Suprapubic skin (tissue), 4 donors: ENCODE results near the gene CCNJL. TPM values are rescaled to one million over a fixed set of nuclear protein-coding genes. Genes with fewer than 3 reads are reported as not detected.

Experiments used
- DNase-seq, 2 donors: peaks; one replicate each; pipeline ENCODE4 v3.0.0-alpha.2; 2019; ENCODE audit warnings: low spot score in 2 of 2
- H3K27ac ChIP-seq: fragments of 200-600 bp; sonication (generic); one replicate; pipeline ENCODE4 v1.5.1; 2019
- H3K27me3 ChIP-seq: fragments of 200-600 bp; sonication (generic); one replicate; pipeline ENCODE4 v1.5.1; 2019
- H3K36me3 ChIP-seq: fragments of 200-600 bp; sonication (generic); one replicate; pipeline ENCODE4 v1.5.1; 2019
- H3K4me1 ChIP-seq: fragments of 200-600 bp; sonication (generic); one replicate; pipeline ENCODE4 v1.5.1; 2019
- H3K4me3 ChIP-seq: fragments of 200-600 bp; sonication (generic); one replicate; pipeline ENCODE4 v1.5.1; 2019; ENCODE audit warnings: mild to moderate bottlenecking
- H3K9me3 ChIP-seq: fragments of 200-600 bp; sonication (generic); one replicate; pipeline ENCODE4 v1.5.1; 2019
- CTCF ChIP-seq, 2 donors: fragments of 200-600 bp in 1 of 2; fragments of 450-650 bp in 1 of 2; sonication (generic) in 1 of 2; IDR thresholded peaks; one replicate each; pipeline ENCODE4 v1.5.1; 2016 to 2019; ENCODE audit warnings: antibody characterized with exemption in 2 of 2, mild to moderate bottlenecking in 1 of 2, moderate library complexity in 1 of 2
- EP300 ChIP-seq: sonication (generic); formaldehyde crosslinking; IDR thresholded peaks from one replicate; pipeline ENCODE4 v1.6.1; 2017; ENCODE audit warnings: antibody characterized with exemption
- POLR2A ChIP-seq, 2 donors: fragments of 450-650 bp; IDR thresholded peaks; one replicate each; pipeline ENCODE4 v1.6.1; 2017; ENCODE audit warnings: antibody characterized with exemption in 2 of 2, mild to moderate bottlenecking in 2 of 2, moderate library complexity in 2 of 2
- POLR2AphosphoS5 ChIP-seq, 3 donors: sonication (generic); formaldehyde crosslinking; IDR thresholded peaks; one replicate each; pipeline ENCODE4 v1.6.1; 2017; ENCODE audit warnings: antibody characterized with exemption in 3 of 3
- whole genome bisulfite sequencing: methylation state at CpG from one replicate; pipeline ENCODE4 v1.1.5; 2018; 5-methylcytosine and 5-hydroxymethylcytosine counted together
- total RNA-seq, 4 donors: library from RNA; depleted of rRNA; stranded (reverse); fragments of >200 nt; gene quantifications; one replicate each; pipeline ENCODE4 v1.1.0, GENCODE V29; 2016

The CCNJL gene
- total RNA-seq, 4 donors from 2014 or later = 0.34 to 1.2 (median 1.2) TPM; not detected in 1

GRCh38 chr5:160352308-160352707 lies 39.9 kb upstream of the CCNJL start:
- Histone ChIP-seq H3K4me1 (peaks cover under 1% of the 10 kb centered on the region), H3K4me3 (no peak overlapping the region), H3K27me3 (no peaks in the 10 kb centered on the region), H3K27ac (no peak overlapping the region), H3K36me3 (no peaks in the 10 kb centered on the region), H3K9me3 (no peaks in the 10 kb centered on the region)
- DNase-seq = no peak
- TF ChIP-seq POLR2AphosphoS5 (IDR thresholded peaks at IDR 0.05) (no peak), CTCF (IDR thresholded peaks at IDR 0.05) (no peak), EP300 (no peak), POLR2A (IDR thresholded peaks at IDR 0.05) (no peak)
- WGBS = 87% methylated on average over 4 of the region's 4 CpGs

GRCh38 chr5:160349935-160350303 lies 37.6 kb upstream of the CCNJL start:
- Histone ChIP-seq H3K4me3 (no peak overlapping the region), H3K9me3 (no peaks in the 10 kb centered on the region), H3K27me3 (no peaks in the 10 kb centered on the region), H3K4me1 (peaks cover 3% of the 10 kb centered on the region), H3K36me3 (no peaks in the 10 kb centered on the region), H3K27ac (no peak overlapping the region)
- 69% methylated on average over 4 of the region's 4 CpGs for WGBS
- DNase-seq = no peak
- TF ChIP-seq CTCF (IDR thresholded peaks at IDR 0.05) = no peak
- no peak for TF ChIP-seq POLR2A (IDR thresholded peaks at IDR 0.05)

- H3K27ac ChIP-seq = no peak overlapping the region
- 93% methylated on average over 25 of the region's 27 CpGs for WGBS
- no peaks in the 10 kb centered on the region for H3K9me3 ChIP-seq
- H3K36me3 ChIP-seq = no peaks in the 10 kb centered on the region
- no peak for DNase-seq
- TF ChIP-seq POLR2A (IDR thresholded peaks at IDR 0.05) = no peak
- no peak for TF ChIP-seq CTCF (IDR thresholded peaks at IDR 0.05)
- no peak for TF ChIP-seq EP300
- no peaks in the 10 kb centered on the region for H3K27me3 ChIP-seq
- H3K4me1 ChIP-seq = peaks cover 4% of the 10 kb centered on the region
- no peak overlapping the region for H3K4me3 ChIP-seq
Observed at GRCh38 chr5:160349249-160349934, 37.0 kb upstream of the CCNJL start.

- DNase-seq = no peak
- 87% methylated on average over 7 of the region's 11 CpGs for WGBS
- no peak overlapping the region for H3K4me3 ChIP-seq
- H3K27me3 ChIP-seq = no peaks in the 10 kb centered on the region
- no peaks in the 10 kb centered on the region for H3K9me3 ChIP-seq
- H3K36me3 ChIP-seq = no peaks in the 10 kb centered on the region
- peaks cover 4% of the 10 kb centered on the region for H3K4me1 ChIP-seq
- H3K27ac ChIP-seq = no peak overlapping the region
- TF ChIP-seq CTCF (IDR thresholded peaks at IDR 0.05) = no peak
- TF ChIP-seq EP300 = no peak
- TF ChIP-seq POLR2A (IDR thresholded peaks at IDR 0.05) = no peak
- no peak for TF ChIP-seq POLR2AphosphoS5 (IDR thresholded peaks at IDR 0.05)
Observed at GRCh38 chr5:160348080-160348479, 35.7 kb upstream of the CCNJL start.

GRCh38 chr5:160347448-160347847 lies 35.1 kb upstream of the CCNJL start:
- DNase-seq = no peak
- H3K4me3 ChIP-seq = no peak overlapping the region
- WGBS = 60% methylated on average over 6 of the region's 6 CpGs

More at GRCh38 chr5:160347448-160347847, 35.1 kb upstream of the CCNJL start:
- no peak for TF ChIP-seq POLR2AphosphoS5 (IDR thresholded peaks at IDR 0.05)
- TF ChIP-seq EP300 = no peak
- no peak for TF ChIP-seq CTCF (IDR thresholded peaks at IDR 0.05)
- TF ChIP-seq POLR2A (IDR thresholded peaks at IDR 0.05) = no peak
- Histone ChIP-seq H3K27me3 (no peaks in the 10 kb centered on the region), H3K9me3 (no peaks in the 10 kb centered on the region), H3K36me3 (no peaks in the 10 kb centered on the region), H3K4me1 (peaks cover 4% of the 10 kb centered on the region), H3K27ac (no peak overlapping the region)
